HG03045 (cell line): ENCODE measurements around the gene RERE.

Source experiments
- ATAC-seq: cut with Tn5 transposase; IDR thresholded peaks from one replicate; pipeline ENCODE4 v1.9.1; 2021; ENCODE audit warnings: mild to moderate bottlenecking, moderate library complexity; ENCODE audit not compliant: unreplicated experiment

RERE gene

GRCh38 chr1:8419172-8419571 is 398.3 kb downstream of the RERE start:
- ATAC-seq, result no peak

DNA sequence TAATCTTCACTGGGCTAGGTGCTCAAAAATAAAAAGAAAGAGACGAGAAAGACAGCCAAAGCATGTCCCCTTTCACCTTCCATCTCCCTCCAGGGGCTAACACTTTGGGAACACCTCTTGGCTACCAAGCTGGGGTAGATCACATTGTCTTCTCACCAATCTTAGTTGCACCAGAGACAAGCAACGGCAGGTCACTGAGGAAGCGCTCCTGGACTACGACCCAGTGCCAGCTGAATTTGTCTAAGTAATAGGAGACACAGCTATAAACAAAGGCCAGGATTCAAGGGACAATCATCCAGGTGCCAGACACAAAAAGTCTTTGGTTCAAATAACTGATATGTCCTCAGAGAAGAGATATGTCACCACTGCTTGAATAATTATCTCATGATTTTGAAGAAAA is 399.1 kb downstream of the RERE start:
- no peak for ATAC-seq

DNA sequence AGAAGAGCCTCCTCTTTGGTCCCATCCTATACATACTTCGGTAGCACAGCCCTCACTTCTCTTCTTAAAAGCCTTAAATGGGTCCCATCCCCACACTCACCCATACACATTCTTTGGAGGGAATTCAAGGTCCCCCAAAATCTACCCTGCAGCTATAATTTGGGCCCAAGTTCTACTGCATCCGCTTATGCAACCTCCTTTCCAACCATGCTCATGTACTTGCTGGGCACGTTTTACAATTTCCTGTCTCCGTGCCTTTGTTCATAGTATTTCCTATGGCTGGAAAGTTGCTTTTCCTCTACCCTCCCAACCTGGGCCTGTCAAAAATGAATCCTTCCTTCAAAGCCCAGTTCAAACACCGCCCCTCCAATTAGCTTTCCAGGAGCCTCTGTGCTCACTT is 399.8 kb downstream of the RERE start:
- no peak for ATAC-seq

DNA sequence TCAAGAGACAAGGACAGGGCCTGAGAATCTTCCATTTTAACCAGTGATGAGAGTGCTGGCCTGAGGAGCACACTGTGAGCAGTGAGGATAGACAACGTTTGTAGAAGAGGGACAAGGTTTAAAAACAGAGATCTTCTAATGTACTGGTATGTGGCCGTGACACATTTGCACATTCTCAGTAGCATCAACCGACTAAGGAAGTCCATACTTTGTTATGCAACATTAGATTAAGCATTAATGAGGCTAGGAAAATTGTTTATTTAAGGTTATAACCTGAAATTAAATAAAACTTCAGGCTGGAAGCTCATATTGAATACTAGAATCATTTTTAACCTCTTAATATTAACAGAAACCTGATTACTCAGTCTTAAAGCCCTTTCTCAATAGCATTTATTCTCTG is 400.6 kb downstream of the RERE start:
- no peak for ATAC-seq

GRCh38 chr1:8415526-8416278 is 401.7 kb downstream of the RERE start:
- no peak for ATAC-seq

- ATAC-seq, result no peak
These were observed 405.1 kb downstream of the RERE start for GRCh38 chr1:8412183-8412831.

GRCh38 chr1:8411803-8412182 is 405.6 kb downstream of the RERE start:
- no peak for ATAC-seq

GRCh38 chr1:8410791-8411190 is 406.6 kb downstream of the RERE start:
- no peak for ATAC-seq

DNA sequence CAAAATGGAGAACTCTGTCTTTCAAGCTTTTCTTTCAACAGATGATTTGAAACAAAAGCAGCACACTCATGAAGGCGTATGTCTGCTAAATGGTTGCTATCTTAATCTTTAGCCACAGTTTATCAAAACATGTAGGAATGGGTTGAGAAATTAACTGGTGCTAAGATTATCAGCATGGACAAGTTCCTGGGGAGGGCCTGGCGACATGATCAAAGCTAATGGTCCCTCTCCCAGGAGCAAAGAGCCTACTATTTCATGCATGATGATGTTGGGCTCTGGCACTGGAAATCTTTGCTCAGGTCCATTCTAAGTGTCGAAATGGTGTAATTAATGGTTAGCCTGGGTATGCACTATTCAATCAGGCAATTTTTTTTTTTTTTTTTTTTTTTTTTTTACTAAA is 407.8 kb downstream of the RERE start:
- ATAC-seq, result no peak

- no peak for ATAC-seq
These were observed 408.3 kb downstream of the RERE start for GRCh38 chr1:8409106-8409505.

DNA sequence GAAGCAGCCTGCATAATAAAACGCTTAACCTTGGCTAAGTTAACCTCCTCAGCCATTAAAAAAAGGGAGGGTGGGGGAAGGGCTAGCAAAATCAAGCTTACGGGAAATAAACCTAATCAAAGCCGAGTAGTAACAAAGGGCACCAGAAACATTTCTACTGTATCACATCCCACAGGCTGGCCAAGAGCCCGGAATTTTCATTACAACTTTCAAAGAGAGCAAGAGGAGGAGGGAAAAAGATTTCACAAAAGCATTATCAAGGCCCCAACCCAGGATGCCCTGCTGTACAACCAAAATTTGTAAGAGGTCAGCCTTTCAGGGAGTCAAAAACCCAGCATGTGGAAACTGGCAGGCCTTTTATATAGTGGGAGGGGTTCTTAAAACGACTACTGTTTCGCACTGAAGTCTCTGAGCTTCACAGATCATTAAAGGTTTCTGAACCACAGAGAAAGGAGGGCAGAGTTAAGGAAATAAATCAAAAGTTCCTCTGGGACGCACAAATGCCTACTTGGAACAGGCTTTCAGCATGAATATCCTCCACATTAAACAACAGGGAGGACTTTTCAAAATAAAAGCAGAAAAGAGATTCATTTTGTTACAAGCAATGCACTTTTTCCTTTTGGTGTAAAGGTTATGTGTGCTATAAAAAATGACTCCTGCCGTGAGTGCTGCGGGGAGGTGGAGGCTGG is 409.1 kb downstream of the RERE start:
- no peak for ATAC-seq

DNA sequence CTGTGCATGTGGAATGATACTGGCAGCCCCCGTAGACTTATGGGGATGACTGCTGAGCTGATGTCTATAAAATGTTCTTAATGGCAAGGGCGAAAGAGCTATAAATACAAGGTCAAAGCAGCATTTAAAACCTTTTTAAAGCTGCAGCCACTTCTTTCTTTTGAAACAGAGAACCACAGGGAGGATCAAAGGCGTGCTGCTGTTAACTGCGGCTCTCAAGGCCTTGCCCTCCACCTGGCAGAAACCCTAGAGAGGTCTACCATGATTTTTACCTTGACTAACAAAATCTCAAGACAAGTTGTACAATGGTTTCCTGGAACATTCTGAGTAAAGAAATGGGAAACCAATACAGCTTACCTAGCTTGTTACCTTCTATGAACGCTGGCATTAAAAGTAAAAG is 409.8 kb downstream of the RERE start:
- ATAC-seq, result no peak

GRCh38 chr1:8406960-8407359 is 410.5 kb downstream of the RERE start:
- ATAC-seq, result no peak

GRCh38 chr1:8406011-8406410 is 411.4 kb downstream of the RERE start:
- ATAC-seq, result no peak

GRCh38 chr1:8404460-8405370 is 412.7 kb downstream of the RERE start:
- no peak for ATAC-seq

DNA sequence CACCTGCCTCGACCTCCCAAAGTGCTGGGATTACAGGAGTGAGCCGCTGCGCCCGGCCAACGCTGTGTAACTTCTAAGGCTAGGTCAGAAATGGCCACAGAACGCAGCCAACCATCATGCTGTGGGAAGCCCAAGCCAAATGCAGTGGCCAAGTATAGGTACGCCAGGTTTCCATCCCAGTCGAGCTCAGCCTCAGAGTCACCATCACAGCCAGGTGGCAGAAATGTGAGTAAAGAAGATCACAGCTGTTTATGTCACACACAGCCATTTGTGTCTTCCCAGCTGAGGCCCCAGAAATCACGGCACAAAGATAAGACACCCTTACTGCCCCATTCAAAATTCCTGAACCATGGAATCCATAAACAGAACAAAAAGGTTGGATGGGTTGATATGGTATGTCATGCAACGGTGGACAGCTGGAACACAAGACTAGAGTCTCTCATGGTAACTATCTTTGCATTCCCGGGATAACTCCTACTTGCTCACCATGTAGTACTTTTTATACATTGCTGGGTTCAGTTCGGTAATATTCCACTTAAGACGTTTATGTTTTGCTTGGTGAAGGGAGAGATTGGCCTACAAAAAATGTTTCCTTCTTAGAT is 415.2 kb downstream of the RERE start:
- ATAC-seq, result no peak

DNA sequence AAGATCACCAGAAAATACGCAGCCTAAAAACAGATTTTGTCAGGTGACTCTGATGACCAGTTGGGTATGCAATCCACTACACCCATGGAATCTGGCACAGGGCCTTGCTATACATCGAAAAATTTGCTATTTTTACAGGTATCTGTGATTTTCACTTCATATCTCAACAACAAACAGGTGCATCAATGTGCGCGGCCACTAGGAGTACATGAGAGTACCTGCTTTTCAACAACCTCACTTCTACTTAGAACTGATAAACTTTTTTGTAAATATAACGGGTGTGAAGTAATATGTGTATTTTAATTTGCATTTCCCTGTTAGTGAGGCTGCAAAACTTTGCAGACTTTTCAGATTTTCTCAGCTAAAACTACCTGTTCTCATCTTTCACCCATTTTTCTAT is 418.8 kb downstream of the RERE start:
- no peak for ATAC-seq

DNA sequence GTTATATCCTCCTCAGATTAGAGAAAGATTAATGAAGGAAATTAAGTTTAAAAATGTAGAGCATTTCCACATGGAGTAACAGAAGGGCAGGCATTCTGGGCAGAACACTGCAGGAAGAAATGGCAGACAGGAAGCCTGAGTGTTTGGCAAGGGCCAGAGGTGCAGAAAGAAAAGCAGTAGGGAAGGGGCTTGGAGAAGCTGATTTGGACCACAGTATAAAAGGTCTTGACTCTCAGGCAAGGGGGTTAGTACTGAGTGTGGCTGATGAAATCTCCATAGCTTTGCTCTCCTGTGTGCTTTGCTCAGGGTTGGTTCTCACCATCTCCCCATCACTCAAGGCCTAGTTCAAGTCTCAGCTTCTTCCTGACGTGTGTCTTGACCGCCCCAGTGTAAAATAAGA is 419.4 kb downstream of the RERE start:
- ATAC-seq, result no peak

GRCh38 chr1:8397511-8397910 is 419.9 kb downstream of the RERE start:
- ATAC-seq, result no peak

DNA sequence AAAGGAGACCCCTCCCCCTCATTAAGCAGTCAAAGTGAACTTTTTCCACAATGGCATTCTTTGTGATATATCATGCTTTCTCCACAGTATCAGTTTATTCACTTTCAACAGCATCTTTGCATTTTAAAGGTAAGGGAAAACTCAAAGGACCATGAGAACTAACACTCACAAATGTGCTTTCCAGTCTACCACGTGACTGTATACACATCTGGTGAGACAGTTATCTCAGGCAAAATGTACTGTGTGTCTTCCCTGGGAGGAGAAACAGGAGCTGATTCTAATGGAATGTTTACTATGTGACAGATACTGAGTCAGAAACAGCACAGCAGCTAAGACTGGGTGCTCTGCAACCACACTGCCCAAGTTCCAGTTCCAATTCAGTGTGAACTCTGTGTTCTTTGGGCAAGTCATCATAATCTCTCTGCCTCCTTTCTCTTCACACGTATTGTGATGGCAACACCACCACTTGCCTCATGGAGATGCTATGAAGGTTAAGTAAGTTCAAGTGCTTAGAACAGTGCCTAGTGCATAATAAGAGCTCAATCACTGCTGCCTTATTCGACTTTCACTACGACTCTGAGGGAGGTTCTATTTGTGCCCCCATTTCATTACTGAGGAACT is 420.5 kb downstream of the RERE start:
- ATAC-seq, result no peak
